DMS114 treated with DMSO at 0.1 percent for 48 hours (cell line): ENCODE measurements around the gene ARGFX.
"Not testable (repeated sequence)": the region's sequence is repeated elsewhere in the genome, so short reads cannot be mapped to it uniquely, and the experiment has no call there.

ENCODE experiments used
- DNase-seq: peaks from one replicate; lab custom pipeline; 2025; ENCODE audit not compliant: unreplicated experiment; lab: John Stamatoyannopoulos, UW

ARGFX gene

GRCh38 chr3:121598564-121598963 lies 30.8 kb downstream of the ARGFX start:
- DNase-seq: no peak

DNA sequence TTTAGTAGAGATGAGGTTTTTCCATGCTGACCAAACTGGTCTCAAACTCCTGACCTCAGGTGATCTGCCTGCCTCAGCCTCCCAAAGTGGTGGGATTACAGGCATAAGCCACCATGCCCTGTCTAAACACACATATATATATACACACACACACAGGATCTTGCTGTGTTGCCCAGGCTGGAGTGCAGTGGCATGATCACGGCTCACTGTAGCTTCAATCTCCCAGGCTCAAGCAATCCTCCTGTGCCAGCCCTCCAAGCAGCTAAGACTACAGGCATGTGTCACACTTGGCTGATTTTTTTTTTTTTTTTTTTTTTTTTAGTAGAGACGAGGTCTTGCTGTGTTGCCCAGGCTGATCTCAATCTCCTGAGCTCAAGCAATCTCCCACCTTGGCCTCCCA lies 32.2 kb downstream of the ARGFX start:
- not testable (repeated sequence) for DNase-seq

- no peak for DNase-seq
These were observed 33.6 kb downstream of the ARGFX start for GRCh38 chr3:121601212-121601812.

GRCh38 chr3:121604759-121605158 lies 37.0 kb downstream of the ARGFX start:
- DNase-seq: no peak

DNA sequence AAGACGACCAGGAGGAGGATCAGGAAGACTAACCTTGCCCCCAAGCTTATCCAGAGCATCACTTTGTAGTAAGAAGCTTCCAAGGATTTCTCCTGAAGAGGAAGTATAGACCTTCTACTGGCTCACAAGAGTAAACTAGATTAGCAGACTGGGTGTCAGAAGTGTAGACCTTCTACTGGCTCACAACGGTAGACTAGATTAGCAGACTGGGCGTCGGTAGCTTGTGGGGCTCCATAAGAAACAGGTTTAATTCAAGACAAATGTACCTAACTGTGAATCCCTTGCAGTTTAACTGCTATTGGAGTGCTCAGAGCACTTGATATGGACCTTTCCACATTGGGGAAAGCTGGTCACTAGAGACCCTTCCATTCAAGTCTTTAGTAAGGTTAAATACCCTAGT lies 38.4 kb downstream of the ARGFX start:
- DNase-seq: no peak
